ENCODE measurements around the gene TRANK1.
A peak's percentile ranks its signal among the peaks of the same experiment; 100 is the strongest.

The TRANK1 gene

GRCh38 chr3:36846406-36846805 is 98.4 kb downstream of the TRANK1 start:
- DNase-seq (ENCODE audit: low read depth in 2 of 2) = no peak

GRCh38 chr3:36843065-36844051 is 101.5 kb downstream of the TRANK1 start:
- DNase-seq (ENCODE audit: low read depth in 2 of 2) = peak; percentile 28 to 48

- no peak for DNase-seq (ENCODE audit: low read depth in 2 of 2)
These were observed 102.6 kb downstream of the TRANK1 start for GRCh38 chr3:36842275-36842674.

- DNase-seq (ENCODE audit: low read depth in 2 of 2) = no peak
These were observed 104.4 kb downstream of the TRANK1 start for GRCh38 chr3:36840453-36840921.

- no peak for DNase-seq (ENCODE audit: low read depth in 2 of 2)
These were observed 107.8 kb downstream of the TRANK1 start for GRCh38 chr3:36837089-36837488.

GRCh38 chr3:36833160-36833814 is 111.6 kb downstream of the TRANK1 start:
- DNase-seq (ENCODE audit: low read depth in 2 of 2) = no peak

GRCh38 chr3:36832406-36832805 is 112.4 kb downstream of the TRANK1 start:
- DNase-seq (ENCODE audit: low read depth in 2 of 2) = no peak

- DNase-seq (ENCODE audit: low read depth in 2 of 2) = no peak
These were observed 117.7 kb downstream of the TRANK1 start for GRCh38 chr3:36827133-36827532.

- no peak for DNase-seq (ENCODE audit: low read depth in 2 of 2)
These were observed 118.6 kb downstream of the TRANK1 start for GRCh38 chr3:36826240-36826639.

- DNase-seq (ENCODE audit: low read depth in 2 of 2) = no peak
These were observed 120.4 kb downstream of the TRANK1 start for GRCh38 chr3:36824443-36824842.

GRCh38 chr3:36823806-36824205 is 121.0 kb downstream of the TRANK1 start:
- no peak for DNase-seq (ENCODE audit: low read depth in 2 of 2)

GRCh38 chr3:36820083-36820482 is 124.8 kb downstream of the TRANK1 start:
- DNase-seq (ENCODE audit: low read depth in 2 of 2) = no peak

GRCh38 chr3:36817806-36818533 is 126.9 kb downstream of the TRANK1 start:
- no peak for DNase-seq (ENCODE audit: low read depth in 2 of 2)

GRCh38 chr3:36815375-36815774 is 129.5 kb downstream of the TRANK1 start:
- DNase-seq (ENCODE audit: low read depth in 2 of 2) = no peak

GRCh38 chr3:36814776-36815175 is 130.1 kb downstream of the TRANK1 start:
- no peak for DNase-seq (ENCODE audit: low read depth in 2 of 2)

GRCh38 chr3:36814066-36814717 is 130.7 kb downstream of the TRANK1 start:
- no peak for DNase-seq (ENCODE audit: low read depth in 2 of 2)

- no peak for DNase-seq (ENCODE audit: low read depth in 2 of 2)
These were observed 131.5 kb downstream of the TRANK1 start for GRCh38 chr3:36813305-36813704.

- DNase-seq (ENCODE audit: low read depth in 2 of 2) = no peak
These were observed 132.6 kb downstream of the TRANK1 start for GRCh38 chr3:36812240-36812639.

- DNase-seq (ENCODE audit: low read depth in 2 of 2) = no peak
These were observed 133.1 kb downstream of the TRANK1 start for GRCh38 chr3:36811768-36812167.

GRCh38 chr3:36804295-36805055 is 140.4 kb downstream of the TRANK1 start:
- DNase-seq (ENCODE audit: low read depth in 2 of 2) = no peak
